A673 (cell line): ENCODE measurements around the gene ZSWIM6. TPM values are rescaled to one million over a fixed set of nuclear protein-coding genes. Genes with fewer than 3 reads are reported as not detected.

Experiments used
- BruUV-seq: library from RNA; stranded (reverse); fragments of 400-500 nt; replicated peaks from 2 replicates; lab custom pipeline; 2021; lab: Mats Ljungman, UMichigan
- CTCF ChIA-PET: fragments of 300-600 bp; sonication (Branson Sonifier 250); formaldehyde crosslinking; loops from one replicate; lab custom pipeline; 2022; ENCODE audit warnings: antibody characterized with exemption; lab: Charles Lee
- POLR2A ChIA-PET: fragments of 300-600 bp; sonication (Branson Sonifier 250); formaldehyde crosslinking; loops from one replicate; lab custom pipeline; 2022; ENCODE audit warnings: antibody characterized with exemption; ENCODE audit not compliant: low non-redundant PET; lab: Charles Lee
- DNase-seq: peaks from one replicate; pipeline ENCODE4 v3.0.0-alpha.2; 2015; ENCODE audit warnings: low spot score
- H3K27ac ChIP-seq: fragments of 200-600 bp; sonication (generic); 2 replicates; pipeline ENCODE4 v1.5.1; 2016; ENCODE audit warnings: mixed run types, low read depth, mild to moderate bottlenecking, mixed read lengths, antibody characterized with exemption, low read length; ENCODE audit not compliant: poor library complexity, severe bottlenecking
- H3K27me3 ChIP-seq: fragments of 200-600 bp; sonication (generic); replicated peaks from 2 replicates; pipeline ENCODE4 v1.6.1; 2017; ENCODE audit warnings: mixed run types, low read depth, mild to moderate bottlenecking, mixed read lengths, antibody characterized with exemption, low read length; ENCODE audit not compliant: insufficient read depth, poor library complexity
- H3K36me3 ChIP-seq: fragments of 200-600 bp; sonication (generic); 2 replicates; pipeline ENCODE4 v1.6.1; 2016; ENCODE audit warnings: mixed run types, mild to moderate bottlenecking, mixed read lengths, antibody characterized with exemption, low read length; ENCODE audit not compliant: insufficient read depth, poor library complexity, severe bottlenecking
- H3K4me1 ChIP-seq: fragments of 200-600 bp; sonication (generic); 2 replicates; pipeline ENCODE4 v1.6.1; 2017; ENCODE audit warnings: mixed run types, mild to moderate bottlenecking, mixed read lengths, antibody characterized with exemption, low read length; ENCODE audit not compliant: insufficient read depth, poor library complexity, severe bottlenecking
- H3K4me3 ChIP-seq: fragments of 200-600 bp; sonication (generic); 2 replicates; pipeline ENCODE4 v1.5.1; 2016; ENCODE audit warnings: low read depth, mixed run types, mild to moderate bottlenecking, mixed read lengths, low read length; ENCODE audit not compliant: poor library complexity, severe bottlenecking
- H3K9me3 ChIP-seq: fragments of 200-600 bp; sonication (generic); 2 replicates; pipeline ENCODE4 v1.6.1; 2016; ENCODE audit warnings: mixed run types, low read depth, mild to moderate bottlenecking, mixed read lengths, antibody characterized with exemption, low read length; ENCODE audit not compliant: poor library complexity, severe bottlenecking
- EZH2 ChIP-seq: fragments of 200-600 bp; sonication (generic); IDR thresholded peaks from 2 replicates; pipeline ENCODE4 v1.6.1; 2017; ENCODE audit warnings: borderline replicate concordance, low read depth, mild to moderate bottlenecking, mixed read lengths, antibody characterized with exemption, low read length; ENCODE audit not compliant: poor library complexity, severe bottlenecking
- intact Hi-C: fragments of 100-400 bp; cut with micrococcal nuclease; formaldehyde crosslinking; loops from one replicate; pipeline ENCODE4 v1.10.0; 2022; ENCODE audit not compliant: unreplicated experiment
- total RNA-seq: library from RNA; stranded (reverse); gene quantifications from 2 replicates; pipeline ENCODE4 v1.2.3, GENCODE V29; 2021
- TF ChIP-seq, protein P1 (sequence below): fragments of 300-800, 200-600 bp; sonication (generic); conservative IDR thresholded peaks from 2 replicates; pipeline ENCODE4 v1.5.1; 2017; ENCODE audit warnings: low read depth, mild to moderate bottlenecking, antibody characterized with exemption, low read length, moderate library complexity, mixed read lengths

ZSWIM6 gene
- total RNA-seq, 1 experiment from 2014 or later, result 47.3 TPM

DNA sequence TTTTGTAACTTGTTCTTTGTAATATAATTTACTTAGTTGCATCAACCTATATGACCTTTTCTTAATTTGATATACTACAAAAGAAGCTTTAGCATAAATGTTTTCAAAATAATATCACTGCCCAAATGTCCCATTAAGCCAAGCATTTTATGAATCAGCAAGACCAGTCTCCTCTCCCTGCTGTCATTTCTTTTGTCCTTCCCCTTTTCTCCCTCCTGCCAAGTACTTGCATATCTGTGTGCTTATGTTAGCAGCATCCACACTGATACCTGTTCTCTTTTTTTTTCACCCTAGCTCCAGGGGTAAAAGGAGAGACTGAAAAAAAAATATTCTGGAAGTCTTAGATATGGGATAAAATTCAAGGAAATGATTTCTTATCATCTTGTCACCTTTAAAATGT lies 69.7 kb downstream of the ZSWIM6 start:
- peaks cover 59% of the 10 kb centered on the region for H3K4me1 ChIP-seq
- intact Hi-C loops, result no loop called here
- no peaks in the 10 kb centered on the region for H3K27me3 ChIP-seq
- TF ChIP-seq, protein P1, sequence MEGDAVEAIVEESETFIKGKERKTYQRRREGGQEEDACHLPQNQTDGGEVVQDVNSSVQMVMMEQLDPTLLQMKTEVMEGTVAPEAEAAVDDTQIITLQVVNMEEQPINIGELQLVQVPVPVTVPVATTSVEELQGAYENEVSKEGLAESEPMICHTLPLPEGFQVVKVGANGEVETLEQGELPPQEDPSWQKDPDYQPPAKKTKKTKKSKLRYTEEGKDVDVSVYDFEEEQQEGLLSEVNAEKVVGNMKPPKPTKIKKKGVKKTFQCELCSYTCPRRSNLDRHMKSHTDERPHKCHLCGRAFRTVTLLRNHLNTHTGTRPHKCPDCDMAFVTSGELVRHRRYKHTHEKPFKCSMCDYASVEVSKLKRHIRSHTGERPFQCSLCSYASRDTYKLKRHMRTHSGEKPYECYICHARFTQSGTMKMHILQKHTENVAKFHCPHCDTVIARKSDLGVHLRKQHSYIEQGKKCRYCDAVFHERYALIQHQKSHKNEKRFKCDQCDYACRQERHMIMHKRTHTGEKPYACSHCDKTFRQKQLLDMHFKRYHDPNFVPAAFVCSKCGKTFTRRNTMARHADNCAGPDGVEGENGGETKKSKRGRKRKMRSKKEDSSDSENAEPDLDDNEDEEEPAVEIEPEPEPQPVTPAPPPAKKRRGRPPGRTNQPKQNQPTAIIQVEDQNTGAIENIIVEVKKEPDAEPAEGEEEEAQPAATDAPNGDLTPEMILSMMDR, result no peak
- TF ChIP-seq EZH2, result no peak
- no peak overlapping the region for H3K4me3 ChIP-seq
- no TSS peak for BruUV-seq
- H3K9me3 ChIP-seq, result no peaks in the 10 kb centered on the region
- no peak overlapping the region for H3K27ac ChIP-seq
- CTCF ChIA-PET, result no interaction called here
- POLR2A ChIA-PET, result no interaction called here
- H3K36me3 ChIP-seq, result no peaks in the 10 kb centered on the region
- no peak for DNase-seq

DNA sequence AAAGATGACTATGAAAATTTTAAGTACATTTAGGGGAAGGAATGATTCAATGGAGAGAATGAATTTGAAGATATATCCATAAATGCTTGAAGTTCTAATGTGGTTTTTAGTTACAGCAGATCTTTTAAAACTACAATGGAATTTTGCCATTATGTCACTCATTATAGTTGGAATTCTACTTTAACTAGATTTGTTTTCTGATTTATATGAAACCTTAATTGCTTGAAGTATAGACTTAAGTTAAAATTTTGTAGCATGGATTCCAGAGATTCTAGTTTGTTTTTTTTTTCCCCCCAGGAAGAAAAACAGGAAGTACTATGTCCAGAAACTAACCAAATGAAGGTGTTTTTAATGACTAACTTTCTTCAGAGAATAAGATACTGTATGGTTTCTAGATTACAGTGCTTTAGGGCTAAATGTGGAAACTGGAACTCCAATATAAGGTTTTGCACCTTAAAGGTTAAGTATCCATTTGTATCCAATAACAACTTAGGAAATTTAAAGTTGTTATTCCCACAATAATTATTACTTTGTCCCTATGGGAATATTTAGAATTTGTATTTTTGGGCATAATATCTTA lies 70.3 kb downstream of the ZSWIM6 start:
- intact Hi-C loops, result no loop called here
- H3K4me1 ChIP-seq, result peaks cover 54% of the 10 kb centered on the region
- no TSS peak for BruUV-seq
- ChIA-PET CTCF (no interaction called here), POLR2A (interaction anchor here (0.6 kb wide), 1 partner anchor 16 kb away, joined by 3 read pairs; no protein-coding TSS in a partner anchor)
- no peaks in the 10 kb centered on the region for H3K27me3 ChIP-seq
- H3K27ac ChIP-seq, result no peak overlapping the region
- TF ChIP-seq, protein P1, result no peak
- no peak for TF ChIP-seq EZH2
- no peaks in the 10 kb centered on the region for H3K9me3 ChIP-seq
- no peak overlapping the region for H3K4me3 ChIP-seq
- no peaks in the 10 kb centered on the region for H3K36me3 ChIP-seq
- no peak for DNase-seq

DNA sequence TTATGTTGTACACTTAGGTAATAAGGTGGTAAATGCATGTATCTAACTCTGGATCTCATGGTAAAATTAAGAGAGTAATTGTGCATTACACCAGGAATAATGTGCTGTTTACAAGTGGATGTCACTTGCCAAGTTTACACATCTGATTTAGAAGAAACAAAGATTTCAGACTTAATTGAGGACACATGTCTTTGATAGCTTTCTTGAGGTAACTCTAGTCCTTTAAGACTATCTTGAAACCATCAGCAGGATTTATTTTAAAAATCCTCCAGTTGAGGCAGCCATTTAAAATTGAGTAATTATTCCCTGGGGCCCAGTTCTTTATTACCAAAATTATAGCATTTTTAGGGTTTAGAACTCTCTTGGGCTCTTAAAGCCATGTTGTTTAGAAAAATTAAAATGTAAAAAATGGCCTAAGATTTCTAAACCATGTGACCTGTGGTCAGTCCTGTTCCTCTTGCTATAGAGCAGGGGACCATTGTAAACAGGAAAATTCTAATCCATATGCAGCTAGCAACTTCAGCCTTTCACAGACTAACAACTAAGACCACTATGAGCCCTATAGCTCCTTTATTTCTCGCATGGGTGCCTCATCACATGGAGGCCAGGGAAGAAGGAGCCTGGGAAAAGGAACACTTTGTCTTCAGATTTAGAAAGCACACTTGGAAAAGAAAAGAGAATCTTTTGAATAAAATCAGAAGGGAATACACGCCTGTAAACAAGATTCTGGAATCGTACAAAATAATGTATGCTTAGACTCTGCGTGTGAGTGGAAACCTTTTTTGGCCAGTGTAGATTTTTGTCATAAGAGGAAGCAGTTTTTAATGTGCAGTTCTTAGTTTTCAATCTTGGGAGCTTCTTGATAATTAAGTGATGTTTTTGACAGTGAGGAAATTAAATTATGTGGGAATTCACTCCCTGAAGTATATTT lies 71.2 kb downstream of the ZSWIM6 start:
- DNase-seq, result no peak
- TF ChIP-seq, protein P1, result no peak
- TF ChIP-seq EZH2, result no peak
- peaks cover 57% of the 10 kb centered on the region for H3K4me1 ChIP-seq
- ChIA-PET CTCF (no interaction called here), POLR2A (interaction anchor here (0.6 kb wide), 1 partner anchor 17 kb away, joined by 3 read pairs; no protein-coding TSS in a partner anchor)
- no peak overlapping the region for H3K4me3 ChIP-seq
- no peaks in the 10 kb centered on the region for H3K36me3 ChIP-seq
- intact Hi-C loops, result no loop called here
- H3K27me3 ChIP-seq, result no peaks in the 10 kb centered on the region
- no peak overlapping the region for H3K27ac ChIP-seq
- H3K9me3 ChIP-seq, result no peaks in the 10 kb centered on the region
- no TSS peak for BruUV-seq
